Measurements from ENCODE around the gene SCGB1D4. TPM values are rescaled to one million over a fixed set of nuclear protein-coding genes. Genes with fewer than 3 reads are reported as not detected.
"Not testable (repeated sequence)": the region's sequence is repeated elsewhere in the genome, so short reads cannot be mapped to it uniquely, and the experiment has no call there.

The SCGB1D4 gene
- total and polyA plus RNA-seq, 2 donors (not counting 3 experiments of a cell fraction or from before 2014, with no cell fraction given), result not detected

DNA sequence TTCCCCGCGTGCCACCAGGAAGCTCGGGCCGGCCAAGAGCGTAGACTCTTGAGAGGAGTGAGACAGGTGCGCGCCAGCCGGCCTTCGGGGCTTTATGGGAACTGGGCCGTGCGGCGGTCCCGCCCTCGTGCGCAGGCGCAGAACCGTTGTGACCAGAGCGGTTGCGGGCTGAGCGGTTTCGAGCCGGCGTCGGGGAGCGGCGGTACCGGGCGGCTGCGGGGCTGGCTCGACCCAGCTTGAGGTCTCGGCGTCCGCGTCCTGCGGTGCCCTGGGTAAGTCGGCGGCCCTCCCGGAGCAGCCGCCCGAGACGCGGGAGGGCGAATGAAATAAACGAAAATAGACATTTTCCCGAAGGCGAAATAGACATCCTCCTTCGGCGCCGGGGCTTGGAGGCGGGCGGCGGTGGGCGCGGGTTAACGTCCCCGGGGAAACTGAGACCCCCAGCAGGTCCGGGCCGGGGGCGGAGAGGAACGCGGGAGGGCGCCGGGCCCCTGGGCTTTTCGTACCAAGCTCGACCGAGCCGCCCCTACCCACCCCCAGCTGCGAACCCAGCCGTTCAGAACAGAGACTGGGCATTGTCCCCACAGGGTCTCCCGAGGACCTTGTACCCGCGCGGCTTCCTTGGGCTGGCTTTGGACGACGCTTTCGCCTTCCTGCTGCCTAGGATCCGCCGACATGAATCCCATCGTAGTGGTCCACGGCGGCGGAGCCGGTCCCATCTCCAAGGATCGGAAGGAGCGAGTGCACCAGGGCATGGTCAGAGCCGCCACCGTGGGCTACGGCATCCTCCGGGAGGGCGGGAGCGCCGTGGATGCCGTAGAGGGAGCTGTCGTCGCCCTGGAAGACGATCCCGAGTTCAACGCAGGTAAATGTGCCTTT is 38.7 kb upstream of the SCGB1D4 start, which contains the start of gene ASRGL1:
ASRGL1 (plus strand) TSS at position 146 of the 879 bp plus-strand sequence; CDS start at position 676, 530 bp downstream.
- peak within 1 kb of the TSS; percentile 64 for H3K4me2 ChIP-seq (ENCODE audit: insufficient read depth, low read length)
- peak within 1 kb of the TSS; percentile 58 for H3K9ac ChIP-seq (replicated peaks; ENCODE audit: extremely low read depth, insufficient read depth, low read length)
- peak within 1 kb of the TSS; percentile 58 to 62 (median 62) for H3K4me3 ChIP-seq (replicated peaks in 1 of 3; ENCODE audit: insufficient read depth in 1 of 3, low read depth in 1 of 3, low read length in 3 of 3)
- BruUV-seq (replicated peaks), result TSS peak; percentile 38
- dilution Hi-C loops (cut with MboI; ENCODE audit: extremely low pct_ligation_motif_present, low sequenced_read_pairs), result no loop called here
- no peaks in the 10 kb centered on the region for H4K20me1 ChIP-seq (replicated peaks; ENCODE audit: control insufficient read depth, extremely low read depth, insufficient read depth, low read length)
- H3K79me2 ChIP-seq (ENCODE audit: control insufficient read depth, insufficient read depth, low read length), result no peaks in the 10 kb centered on the region
- peak; percentile 35 for FAIRE-seq
- intact Hi-C loops (cut with micrococcal nuclease), result no loop called here
- H3K9me3 ChIP-seq (replicated peaks; ENCODE audit: control insufficient read depth, insufficient read depth, low read length), result no peaks in the 10 kb centered on the region
- no peaks in the 10 kb centered on the region for H3K9me1 ChIP-seq (replicated peaks; ENCODE audit: control insufficient read depth, extremely low read depth, insufficient read depth, low read length)
- peak; percentile 77 for DNase-seq (ENCODE audit: low read depth, low spot score)
- H2AFZ ChIP-seq (ENCODE audit: low read depth, low read length), result peak within 1 kb of the TSS; percentile 86
- H3K36me3 ChIP-seq (ENCODE audit: control insufficient read depth in 2 of 2, extremely low read depth in 1 of 2, insufficient read depth in 2 of 2, low read length in 2 of 2), result no peaks in the 10 kb centered on the region
- ChIA-PET CTCF (interaction anchor here (0.7 to 1.5 kb wide), 10 partner anchors 13 to 205 kb away, joined by 3 to 6 read pairs (median 4); no protein-coding TSS in a partner anchor), POLR2A (interaction anchor here (1.6 kb wide), 1 partner anchor 328 kb away, joined by 4 read pairs; the partner anchor contains the start of genes C11orf98 and CSKMT)
- H3K4me1 ChIP-seq (ENCODE audit: control insufficient read depth, extremely low read depth, insufficient read depth, low read length), result peaks cover 28% of the 10 kb centered on the region
- no peak within 1 kb of the TSS for H3K27ac ChIP-seq (ENCODE audit: insufficient read depth, low read depth, low read length)
- no peak for TF ChIP-seq EZH2 (IDR thresholded peaks at IDR 0.05; ENCODE audit: borderline replicate concordance, low read depth, low read length, severe bottlenecking)
- no peak for TF ChIP-seq JUN (IDR thresholded peaks at IDR 0.05; ENCODE audit: borderline replicate concordance, insufficient read depth, insufficient read length, low read depth)
- peak; percentile 54 for TF ChIP-seq POLR2AphosphoS5 (IDR thresholded peaks at IDR 0.05; ENCODE audit: insufficient read depth, low read depth, low read length)
- peak; percentile 36 for TF ChIP-seq POLR2A (IDR thresholded peaks at IDR 0.05; ENCODE audit: low read depth, low read length)
- TF ChIP-seq CTCF (IDR thresholded peaks at IDR 0.05; ENCODE audit: extremely low read depth in 1 of 2, insufficient read depth in 1 of 2, low read depth in 1 of 2, low read length in 2 of 2), result peak in 1 of 2 donors; percentile 15
- peaks cover 5 to 19% of the 10 kb centered on the region in 2 experiments for H3K27me3 ChIP-seq (ENCODE audit: control insufficient read depth in 2 of 2, insufficient read depth in 2 of 2, low read length in 2 of 2)

GRCh38 chr11:62336949-62337302 is 38.1 kb upstream of the SCGB1D4 start:
- H3K36me3 ChIP-seq (ENCODE audit: control insufficient read depth in 2 of 2, extremely low read depth in 1 of 2, insufficient read depth in 2 of 2, low read length in 2 of 2); FAIRE-seq; H3K27ac ChIP-seq (ENCODE audit: insufficient read depth, low read depth, low read length); H4K20me1 ChIP-seq (replicated peaks; ENCODE audit: control insufficient read depth, extremely low read depth, insufficient read depth, low read length); H3K9ac ChIP-seq (replicated peaks; ENCODE audit: extremely low read depth, insufficient read depth, low read length); POLR2A ChIA-PET; intact Hi-C loops (cut with micrococcal nuclease); H3K79me2 ChIP-seq (ENCODE audit: control insufficient read depth, insufficient read depth, low read length); H3K9me3 ChIP-seq (replicated peaks; ENCODE audit: control insufficient read depth, insufficient read depth, low read length); DNase-seq (ENCODE audit: low read depth, low spot score); BruUV-seq (replicated peaks); dilution Hi-C loops (cut with MboI; ENCODE audit: extremely low pct_ligation_motif_present, low sequenced_read_pairs); H3K9me1 ChIP-seq (replicated peaks; ENCODE audit: control insufficient read depth, extremely low read depth, insufficient read depth, low read length): not testable (repeated sequence)
- Histone ChIP-seq H3K4me2 (ENCODE audit: insufficient read depth, low read length) (peak overlapping the region; percentile 64), H3K4me3 (replicated peaks in 1 of 3; ENCODE audit: insufficient read depth in 1 of 3, low read depth in 1 of 3, low read length in 3 of 3) (peak overlapping the region in 2 of 3 experiments; percentile 62), H3K27me3 (ENCODE audit: control insufficient read depth in 2 of 2, insufficient read depth in 2 of 2, low read length in 2 of 2) (peaks cover 5 to 21% of the 10 kb centered on the region in 2 experiments), H3K4me1 (ENCODE audit: control insufficient read depth, extremely low read depth, insufficient read depth, low read length) (peaks cover 28% of the 10 kb centered on the region), H2AFZ (ENCODE audit: low read depth, low read length) (peak overlapping the region; percentile 86)
- CTCF ChIA-PET, result interaction anchor here (1.0 to 1.5 kb wide), 3 partner anchors 19 to 120 kb away, joined by 3 to 6 read pairs (median 4); no protein-coding TSS in a partner anchor

Measured in endothelial cell of umbilical vein (primary cell).